Head of caudate nucleus (tissue), 42 donors: ENCODE data around the gene ETFRF1.

Experiments used
- DNase-seq, 42 donors: peaks; one replicate each; pipeline versions ENCODE4 v3.0.0 to v3.0.0-alpha.2; 2020 to 2021; ENCODE audit warnings: mixed read lengths in 7 of 42
- intact Hi-C: fragments of 100-400 bp; cut with DNase I; formaldehyde crosslinking; loops from one replicate; pipeline ENCODE4 v1.15.0; 2022

ETFRF1 gene

DNA sequence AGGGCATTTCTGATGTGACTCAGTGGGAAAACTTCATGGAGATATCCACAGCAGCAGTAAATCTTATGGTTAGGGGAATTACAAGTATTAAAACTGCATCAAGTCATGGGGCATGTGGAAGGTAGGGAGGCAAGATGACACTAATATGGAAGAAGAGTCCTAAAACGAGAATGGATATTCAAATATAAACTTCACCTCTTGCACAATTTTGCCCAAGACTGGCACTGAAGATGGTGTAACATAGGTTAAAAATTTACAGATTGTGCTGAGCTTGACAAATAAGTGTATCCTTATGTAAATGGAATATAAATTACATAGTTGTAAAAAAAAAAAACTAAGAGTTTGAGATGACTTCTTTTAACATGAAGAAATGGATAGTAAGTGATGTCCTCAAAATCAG, 12.8 kb downstream of the ETFRF1 start:
- DNase-seq, result no peak
- intact Hi-C loops, result no loop called here

DNA sequence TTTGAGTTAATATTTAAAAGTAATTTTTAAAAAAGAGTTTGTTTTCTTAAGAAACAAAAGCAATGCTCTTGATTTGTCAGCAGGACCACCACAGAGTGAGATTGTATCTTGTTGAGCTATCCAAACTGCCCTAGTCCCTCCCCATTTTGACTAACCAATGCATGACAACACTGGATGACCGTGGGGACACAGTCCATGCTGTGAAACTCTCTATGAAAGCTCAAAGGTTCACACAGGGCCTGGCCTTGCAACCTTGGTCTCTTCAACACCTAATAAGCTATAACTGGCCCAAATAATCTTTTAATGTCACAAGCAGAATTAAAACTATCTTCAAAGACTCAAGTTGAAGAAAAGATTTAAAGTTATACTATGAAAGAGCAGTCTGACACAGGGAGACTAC, 13.5 kb downstream of the ETFRF1 start:
- intact Hi-C loops, result no loop called here
- DNase-seq, result no peak

- DNase-seq, result no peak
- intact Hi-C loops, result no loop called here
These were observed 18.3 kb downstream of the ETFRF1 start for GRCh38 chr12:25213338-25213737.

- DNase-seq, result no peak
- intact Hi-C loops, result no loop called here
These were observed 41.2 kb downstream of the ETFRF1 start for GRCh38 chr12:25236190-25236589.

GRCh38 chr12:25236626-25237025, 41.6 kb downstream of the ETFRF1 start:
- intact Hi-C loops, result no loop called here
- DNase-seq, result no peak

DNA sequence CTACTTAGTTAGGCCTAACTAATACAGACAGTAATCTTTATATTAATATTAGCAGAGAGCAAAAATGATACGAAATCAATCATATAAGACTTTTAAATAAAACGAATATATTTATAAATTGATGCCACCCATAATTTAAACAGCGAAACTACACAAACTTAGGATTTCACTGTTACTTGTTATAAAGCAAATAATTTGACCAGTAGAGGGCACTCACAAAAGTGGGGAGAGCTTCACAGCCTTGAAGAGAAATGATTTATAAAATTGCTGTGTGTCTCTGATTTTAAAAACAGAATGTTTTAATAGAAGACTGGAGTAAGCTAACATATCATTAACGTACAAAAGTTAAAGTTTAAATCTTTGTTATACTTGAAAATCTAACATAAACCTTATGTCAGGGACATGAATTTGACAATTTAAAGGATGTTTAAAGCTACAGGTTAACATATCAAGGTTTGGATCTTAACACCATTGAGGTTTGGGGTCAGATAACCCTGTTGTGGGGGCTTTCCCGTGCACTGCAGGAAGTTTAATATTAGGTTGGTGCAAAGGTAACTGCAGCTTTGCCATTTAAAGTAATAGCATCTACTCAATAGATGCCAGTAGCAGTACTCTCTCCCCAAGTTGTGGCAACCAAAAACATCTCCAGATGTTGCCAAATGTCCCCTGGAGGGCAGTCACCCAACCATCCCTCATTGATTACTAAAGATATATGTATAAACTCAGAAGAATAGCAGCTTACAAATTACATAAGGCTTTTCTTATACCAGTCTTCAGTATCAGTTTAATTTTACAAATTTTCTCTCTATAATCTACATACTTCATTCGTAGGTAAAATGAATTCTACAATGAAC, 46.4 kb downstream of the ETFRF1 start:
- intact Hi-C loops, result no loop called here

GRCh38 chr12:25242981-25243679, 48.1 kb downstream of the ETFRF1 start:
- no peak for DNase-seq
- intact Hi-C loops, result no loop called here

More for the DNA sequence above, 46.4 kb downstream of the ETFRF1 start:
- DNase-seq, result peak in 2 of 42 donors; percentile 27 to 32

- no peak for DNase-seq
- intact Hi-C loops, result no loop called here
These were observed 48.6 kb downstream of the ETFRF1 start for GRCh38 chr12:25243680-25243990.

GRCh38 chr12:25245491-25245890, 50.5 kb downstream of the ETFRF1 start:
- intact Hi-C loops, result no loop called here
- no peak for DNase-seq

DNA sequence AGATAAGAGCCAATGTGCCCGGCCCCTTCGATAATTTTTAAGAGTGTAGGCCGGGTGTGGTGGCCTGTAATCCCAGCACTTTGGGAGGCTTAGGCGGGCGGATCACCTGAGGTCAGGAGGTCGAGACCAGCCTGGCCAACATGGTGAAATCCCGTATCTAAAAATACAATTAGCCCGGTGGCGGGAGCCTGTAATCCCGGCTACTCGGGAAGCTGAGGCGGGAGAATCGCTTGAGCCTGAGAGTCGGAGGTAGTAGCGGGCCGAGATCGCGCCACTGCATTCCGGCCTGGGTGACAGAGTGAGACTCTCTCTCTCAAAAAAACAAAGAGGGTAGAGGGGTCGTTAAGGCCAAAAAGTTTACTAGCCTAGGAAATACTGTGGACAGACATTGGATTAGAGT, 53.1 kb downstream of the ETFRF1 start:
- no peak for DNase-seq
- intact Hi-C loops, result no loop called here

DNA sequence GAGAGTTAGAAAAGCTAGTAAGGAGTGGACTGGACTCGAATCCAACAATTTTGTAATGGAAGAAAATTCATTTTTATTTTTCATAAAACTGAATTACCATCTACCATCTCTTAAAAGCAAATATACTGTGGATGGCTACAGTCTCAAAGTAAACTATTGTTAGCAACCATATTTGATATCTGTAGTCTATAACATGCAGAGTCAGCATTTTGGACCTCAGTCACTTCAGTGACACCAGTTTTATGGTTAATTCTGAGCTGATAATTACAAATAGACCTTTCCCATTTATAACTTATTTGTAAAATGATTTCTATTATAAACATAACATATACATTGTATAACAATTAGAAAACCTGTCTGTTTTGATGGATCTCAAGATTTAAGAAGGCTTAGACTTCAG, 53.7 kb downstream of the ETFRF1 start:
- intact Hi-C loops, result no loop called here
- no peak for DNase-seq

GRCh38 chr12:25249931-25250738, 55.1 kb downstream of the ETFRF1 start:
- intact Hi-C loops, result no loop called here

GRCh38 chr12:25250744-25251730, 56.0 kb downstream of the ETFRF1 start, which contains the start of gene KRAS:
Gene KRAS, minus strand, starts transcription at chr12:25250929.
- intact Hi-C loops, result no loop called here
- DNase-seq, result peak; percentile 89 to 99 (median 96)

More at GRCh38 chr12:25249931-25250738, 55.1 kb downstream of the ETFRF1 start:
- DNase-seq, result peak in 39 of 42 donors; percentile 15 to 69 (median 40)

GRCh38 chr12:25251769-25252168, 56.7 kb downstream of the ETFRF1 start:
- DNase-seq, result no peak
- intact Hi-C loops, result no loop called here

- no peak for DNase-seq
- intact Hi-C loops, result no loop called here
These were observed 57.9 kb downstream of the ETFRF1 start for GRCh38 chr12:25252946-25253345.

- intact Hi-C loops, result no loop called here
- no peak for DNase-seq
These were observed 58.5 kb downstream of the ETFRF1 start for GRCh38 chr12:25253371-25254068.

DNA sequence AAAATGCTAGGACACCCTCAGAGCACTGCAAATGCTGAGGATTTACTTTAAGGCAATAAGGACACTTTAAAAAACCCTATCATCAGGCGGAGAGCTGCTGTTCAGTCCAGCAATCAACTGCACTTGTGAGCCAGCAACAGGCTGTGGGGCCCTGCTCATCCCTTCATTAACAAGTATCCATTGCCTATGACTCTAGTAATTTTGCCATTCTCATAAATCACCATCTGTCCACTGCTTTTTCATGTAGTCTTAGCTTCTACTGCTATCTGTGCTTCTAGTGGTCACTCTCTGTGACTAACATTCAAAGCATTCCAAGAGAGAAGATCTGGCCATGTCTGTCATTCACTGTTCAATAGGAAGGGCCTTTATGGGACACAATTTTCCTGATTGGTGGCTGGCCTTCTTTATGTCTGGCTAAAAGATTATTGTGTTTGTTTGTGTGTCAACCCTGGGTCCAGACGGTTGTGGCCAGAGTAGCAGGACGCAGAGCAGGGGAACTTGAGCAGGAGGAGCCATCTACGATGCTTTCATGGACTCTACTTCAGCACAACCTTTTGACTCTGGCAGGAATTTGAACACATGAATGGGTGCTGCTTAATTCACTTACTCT, 59.3 kb downstream of the ETFRF1 start:
- intact Hi-C loops, result no loop called here

More for the DNA sequence above, 59.3 kb downstream of the ETFRF1 start:
- DNase-seq, result no peak
